GM23248 (cell line): ENCODE results near the gene MAGOHB.

Source experiments
- EZH2 ChIP-seq: fragments of 200-600 bp; sonication (generic); IDR thresholded peaks from 2 replicates; pipeline ENCODE4 v1.6.1; 2018; ENCODE audit warnings: antibody characterized with exemption, mild to moderate bottlenecking; ENCODE audit not compliant: insufficient read depth, poor library complexity, severe bottlenecking
- EZH2phosphoT487 ChIP-seq: fragments of 200-600 bp; sonication (generic); IDR thresholded peaks from 2 replicates; pipeline ENCODE4 v1.6.1; 2018; ENCODE audit warnings: antibody characterized with exemption, moderate library complexity, mild to moderate bottlenecking, low read depth; ENCODE audit not compliant: insufficient read depth

DNA sequence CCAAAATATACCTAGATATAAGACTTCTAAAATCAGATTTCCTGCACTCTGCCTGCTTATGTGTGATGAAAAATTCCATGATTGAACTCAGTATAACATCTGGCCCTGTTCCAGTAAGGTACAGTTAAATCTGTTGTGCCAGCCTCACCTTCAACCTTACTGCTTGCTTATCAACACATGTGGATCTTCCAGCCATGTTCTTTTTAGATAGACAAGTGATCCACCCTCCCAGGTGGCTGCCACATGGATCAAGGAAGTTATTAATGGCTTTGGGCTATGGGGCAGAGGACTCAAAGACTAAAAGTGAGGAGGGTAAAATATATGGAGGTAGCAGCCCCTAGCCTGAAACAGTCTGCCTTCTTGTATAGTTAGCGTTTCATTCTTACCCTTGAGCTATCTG lies 25.3 kb upstream of the MAGOHB start:
- TF ChIP-seq EZH2 (no peak), EZH2phosphoT487 (no peak)
